Measurements from ENCODE around the gene RPS5. TPM values are rescaled to one million over a fixed set of nuclear protein-coding genes. Genes with fewer than 3 reads are reported as not detected.

Gene RPS5
- total RNA-seq, 1 experiment from 2014 or later: 1,487 TPM

DNA sequence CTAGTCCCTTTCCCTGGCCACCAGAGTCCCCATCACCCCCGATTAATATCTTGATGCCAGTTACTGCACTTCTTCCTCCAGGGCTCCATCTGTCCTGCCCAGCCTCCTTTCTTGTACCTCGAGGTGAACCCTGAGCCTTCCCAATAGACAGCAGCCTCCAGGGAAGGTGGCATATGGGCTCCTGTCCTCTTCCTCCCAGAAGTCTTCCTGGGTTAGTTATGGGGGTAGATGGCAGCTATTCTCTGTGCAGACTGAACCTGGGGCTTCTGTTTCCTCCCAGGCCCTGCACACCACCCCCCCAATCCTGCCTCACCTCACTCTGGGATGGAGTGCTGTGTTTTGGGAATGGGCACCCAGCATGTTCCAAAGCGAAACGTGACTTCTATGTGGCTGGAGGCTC lies 11.0 kb downstream of the RPS5 start:
- no peak overlapping the region for H3K4me3 ChIP-seq (ENCODE audit: low read depth in 2 of 2, low read length in 2 of 2)
- ChIA-PET POLR2A (no interaction called here), CTCF (no interaction called here)
- H3K36me3 ChIP-seq (ENCODE audit: control insufficient read depth, insufficient read depth, low read length): peaks cover 8% of the 10 kb centered on the region; the same call in 1 of the 2 replicates
- TF ChIP-seq, protein P1, sequence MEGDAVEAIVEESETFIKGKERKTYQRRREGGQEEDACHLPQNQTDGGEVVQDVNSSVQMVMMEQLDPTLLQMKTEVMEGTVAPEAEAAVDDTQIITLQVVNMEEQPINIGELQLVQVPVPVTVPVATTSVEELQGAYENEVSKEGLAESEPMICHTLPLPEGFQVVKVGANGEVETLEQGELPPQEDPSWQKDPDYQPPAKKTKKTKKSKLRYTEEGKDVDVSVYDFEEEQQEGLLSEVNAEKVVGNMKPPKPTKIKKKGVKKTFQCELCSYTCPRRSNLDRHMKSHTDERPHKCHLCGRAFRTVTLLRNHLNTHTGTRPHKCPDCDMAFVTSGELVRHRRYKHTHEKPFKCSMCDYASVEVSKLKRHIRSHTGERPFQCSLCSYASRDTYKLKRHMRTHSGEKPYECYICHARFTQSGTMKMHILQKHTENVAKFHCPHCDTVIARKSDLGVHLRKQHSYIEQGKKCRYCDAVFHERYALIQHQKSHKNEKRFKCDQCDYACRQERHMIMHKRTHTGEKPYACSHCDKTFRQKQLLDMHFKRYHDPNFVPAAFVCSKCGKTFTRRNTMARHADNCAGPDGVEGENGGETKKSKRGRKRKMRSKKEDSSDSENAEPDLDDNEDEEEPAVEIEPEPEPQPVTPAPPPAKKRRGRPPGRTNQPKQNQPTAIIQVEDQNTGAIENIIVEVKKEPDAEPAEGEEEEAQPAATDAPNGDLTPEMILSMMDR (IDR thresholded peaks at IDR 0.05): no peak
- no peak for TF ChIP-seq SIN3A (IDR thresholded peaks at IDR 0.05; ENCODE audit: borderline replicate concordance, insufficient read depth, low read depth, low read length)
- TF ChIP-seq, protein P2, sequence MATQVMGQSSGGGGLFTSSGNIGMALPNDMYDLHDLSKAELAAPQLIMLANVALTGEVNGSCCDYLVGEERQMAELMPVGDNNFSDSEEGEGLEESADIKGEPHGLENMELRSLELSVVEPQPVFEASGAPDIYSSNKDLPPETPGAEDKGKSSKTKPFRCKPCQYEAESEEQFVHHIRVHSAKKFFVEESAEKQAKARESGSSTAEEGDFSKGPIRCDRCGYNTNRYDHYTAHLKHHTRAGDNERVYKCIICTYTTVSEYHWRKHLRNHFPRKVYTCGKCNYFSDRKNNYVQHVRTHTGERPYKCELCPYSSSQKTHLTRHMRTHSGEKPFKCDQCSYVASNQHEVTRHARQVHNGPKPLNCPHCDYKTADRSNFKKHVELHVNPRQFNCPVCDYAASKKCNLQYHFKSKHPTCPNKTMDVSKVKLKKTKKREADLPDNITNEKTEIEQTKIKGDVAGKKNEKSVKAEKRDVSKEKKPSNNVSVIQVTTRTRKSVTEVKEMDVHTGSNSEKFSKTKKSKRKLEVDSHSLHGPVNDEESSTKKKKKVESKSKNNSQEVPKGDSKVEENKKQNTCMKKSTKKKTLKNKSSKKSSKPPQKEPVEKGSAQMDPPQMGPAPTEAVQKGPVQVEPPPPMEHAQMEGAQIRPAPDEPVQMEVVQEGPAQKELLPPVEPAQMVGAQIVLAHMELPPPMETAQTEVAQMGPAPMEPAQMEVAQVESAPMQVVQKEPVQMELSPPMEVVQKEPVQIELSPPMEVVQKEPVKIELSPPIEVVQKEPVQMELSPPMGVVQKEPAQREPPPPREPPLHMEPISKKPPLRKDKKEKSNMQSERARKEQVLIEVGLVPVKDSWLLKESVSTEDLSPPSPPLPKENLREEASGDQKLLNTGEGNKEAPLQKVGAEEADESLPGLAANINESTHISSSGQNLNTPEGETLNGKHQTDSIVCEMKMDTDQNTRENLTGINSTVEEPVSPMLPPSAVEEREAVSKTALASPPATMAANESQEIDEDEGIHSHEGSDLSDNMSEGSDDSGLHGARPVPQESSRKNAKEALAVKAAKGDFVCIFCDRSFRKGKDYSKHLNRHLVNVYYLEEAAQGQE (IDR thresholded peaks at IDR 0.05; ENCODE audit: insufficient read depth in 1 of 2, low read depth in 2 of 2, low read length in 1 of 2): no peak
- TF ChIP-seq TCF7L2 (IDR thresholded peaks at IDR 0.05; ENCODE audit: low read depth, low read length): no peak
- TF ChIP-seq POLR2AphosphoS5 (IDR thresholded peaks at IDR 0.05; ENCODE audit: low read depth, low read length): no peak
- ATAC-seq (no peak), DNase-seq (ENCODE audit: low read depth, low spot score) (no peak)
- no TSS peak for BruUV-seq (replicated peaks)
- no peaks in the 10 kb centered on the region for H3K27me3 ChIP-seq (ENCODE audit: control insufficient read depth, insufficient read depth, low read length)
- H3K9me3 ChIP-seq (ENCODE audit: control insufficient read depth, insufficient read depth, low read depth, low read length): no peaks in the 10 kb centered on the region
- H3K4me1 ChIP-seq (ENCODE audit: control insufficient read depth, insufficient read depth, low read length): peaks cover 27% of the 10 kb centered on the region
- in situ Hi-C loops (cut with HindIII; ENCODE audit: low pct_unique_long_range_greater_than_20kb, low sequenced_read_pairs): no loop called here
- intact Hi-C loops (cut with micrococcal nuclease; ENCODE audit: unreplicated experiment): no loop called here
- H3K27ac ChIP-seq (ENCODE audit: low read length): no peak overlapping the region

DNA sequence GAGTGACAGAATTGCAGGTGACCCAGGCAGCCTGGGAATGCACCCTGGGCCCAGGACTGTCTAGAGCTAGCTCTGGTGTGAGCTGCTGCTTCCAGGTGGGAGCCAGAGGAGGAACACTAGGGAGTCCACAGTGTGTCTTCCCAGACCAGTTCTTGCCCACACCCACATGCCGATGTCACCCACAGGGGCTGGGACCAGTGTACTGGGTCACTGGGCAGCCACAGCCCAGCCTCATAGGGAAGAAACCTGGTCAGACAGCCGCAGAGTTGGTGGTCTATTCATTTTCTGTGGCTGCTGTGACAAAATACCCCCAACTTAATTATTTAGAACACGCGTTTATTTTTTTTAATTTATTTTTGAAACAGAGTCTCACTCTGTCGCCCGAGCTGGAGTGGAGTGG lies 11.5 kb downstream of the RPS5 start:
- ChIA-PET CTCF (no interaction called here), POLR2A (no interaction called here)
- ATAC-seq (no peak), DNase-seq (ENCODE audit: low read depth, low spot score) (no peak)
- in situ Hi-C loops (cut with HindIII; ENCODE audit: low pct_unique_long_range_greater_than_20kb, low sequenced_read_pairs): no loop called here
- Histone ChIP-seq H3K27me3 (ENCODE audit: control insufficient read depth, insufficient read depth, low read length) (no peaks in the 10 kb centered on the region), H3K9me3 (ENCODE audit: control insufficient read depth, insufficient read depth, low read depth, low read length) (no peaks in the 10 kb centered on the region), H3K36me3 (ENCODE audit: control insufficient read depth, insufficient read depth, low read length) (peaks cover 5% of the 10 kb centered on the region; the same call in 1 of the 2 replicates), H3K27ac (ENCODE audit: low read length) (no peak overlapping the region), H3K4me1 (ENCODE audit: control insufficient read depth, insufficient read depth, low read length) (peaks cover 31% of the 10 kb centered on the region), H3K4me3 (ENCODE audit: low read depth in 2 of 2, low read length in 2 of 2) (no peak overlapping the region)
- TF ChIP-seq SIN3A (IDR thresholded peaks at IDR 0.05; ENCODE audit: borderline replicate concordance, insufficient read depth, low read depth, low read length) (no peak), TCF7L2 (IDR thresholded peaks at IDR 0.05; ENCODE audit: low read depth, low read length) (no peak), POLR2AphosphoS5 (IDR thresholded peaks at IDR 0.05; ENCODE audit: low read depth, low read length) (no peak)
- TF ChIP-seq, protein P1 (IDR thresholded peaks at IDR 0.05): no peak
- TF ChIP-seq, protein P2 (IDR thresholded peaks at IDR 0.05; ENCODE audit: insufficient read depth in 1 of 2, low read depth in 2 of 2, low read length in 1 of 2): no peak
- intact Hi-C loops (cut with micrococcal nuclease; ENCODE audit: unreplicated experiment): no loop called here
- BruUV-seq (replicated peaks): no TSS peak
